ENCODE results near the gene SAP30L.

Gene SAP30L

GRCh38 chr5:154501566-154501965 lies 55.8 kb downstream of the SAP30L start:
- Histone ChIP-seq H3K27ac (no peak overlapping the region), H3K4me3 (no peak overlapping the region)

- Histone ChIP-seq H3K27ac (no peak overlapping the region), H3K4me3 (no peak overlapping the region)
Observed at GRCh38 chr5:154502180-154502579, 56.4 kb downstream of the SAP30L start.

GRCh38 chr5:154503698-154504039 lies 57.9 kb downstream of the SAP30L start:
- Histone ChIP-seq H3K27ac (no peak overlapping the region), H3K4me3 (no peak overlapping the region)

GRCh38 chr5:154505567-154505966 lies 59.8 kb downstream of the SAP30L start:
- no peak overlapping the region for H3K27ac ChIP-seq
- H3K4me3 ChIP-seq: no peak overlapping the region

GRCh38 chr5:154506049-154506715 lies 60.4 kb downstream of the SAP30L start:
- H3K4me3 ChIP-seq: no peak overlapping the region

GRCh38 chr5:154506716-154507080 lies 60.9 kb downstream of the SAP30L start:
- Histone ChIP-seq H3K4me3 (no peak overlapping the region), H3K27ac (no peak overlapping the region)

More at GRCh38 chr5:154506049-154506715, 60.4 kb downstream of the SAP30L start:
- H3K27ac ChIP-seq: no peak overlapping the region

- Histone ChIP-seq H3K4me3 (no peak overlapping the region), H3K27ac (no peak overlapping the region)
Observed at GRCh38 chr5:154508114-154508513, 62.3 kb downstream of the SAP30L start.

- Histone ChIP-seq H3K4me3 (no peak overlapping the region), H3K27ac (no peak overlapping the region)
Observed at GRCh38 chr5:154509784-154510555, 64.2 kb downstream of the SAP30L start.

Data from skin epidermis (tissue), 12 donors.